Parathyroid adenoma (tissue), 2 donors: ENCODE results near the gene PAX6.

Experiments used
- H2AFZ ChIP-seq: fragments of 300-600 bp; sonication (generic); one replicate; pipeline ENCODE4 v1.7.0; 2017; ENCODE audit warnings: antibody characterized with exemption, mild to moderate bottlenecking
- H3K27ac ChIP-seq: fragments of 300-600 bp; sonication (generic); one replicate; pipeline ENCODE4 v1.7.0; 2017
- H3K27me3 ChIP-seq: fragments of 300-600 bp; sonication (generic); one replicate; pipeline ENCODE4 v1.7.0; 2017; ENCODE audit warnings: low read length; ENCODE audit not compliant: control insufficient read depth, insufficient read depth
- H3K36me3 ChIP-seq: fragments of 300-600 bp; sonication (generic); one replicate; pipeline ENCODE4 v1.7.0; 2017; ENCODE audit warnings: low read length; ENCODE audit not compliant: control insufficient read depth, insufficient read depth
- H3K4me1 ChIP-seq: fragments of 300-600 bp; sonication (generic); one replicate; pipeline ENCODE4 v1.7.0; 2017; ENCODE audit warnings: control low read depth
- H3K4me2 ChIP-seq: fragments of 300-600 bp; sonication (generic); one replicate; pipeline ENCODE4 v1.7.0; 2017; ENCODE audit warnings: low read length
- H3K4me3 ChIP-seq: fragments of 300-600 bp; sonication (generic); one replicate; pipeline ENCODE4 v1.7.0; 2017; ENCODE audit warnings: low read depth, low read length
- H3K79me2 ChIP-seq: fragments of 300-600 bp; sonication (generic); one replicate; pipeline ENCODE4 v1.7.0; 2017; ENCODE audit warnings: control low read depth
- H3K9ac ChIP-seq: fragments of 300-600 bp; sonication (generic); one replicate; pipeline ENCODE4 v1.7.0; 2017; ENCODE audit warnings: mild to moderate bottlenecking
- H3K9me3 ChIP-seq: fragments of 300-600 bp; sonication (generic); one replicate; pipeline ENCODE4 v1.7.0; 2017; ENCODE audit warnings: low read length; ENCODE audit not compliant: control insufficient read depth
- TF ChIP-seq, protein P1 (sequence below): fragments of 300-600 bp; sonication (generic); IDR thresholded peaks from one replicate; pipeline ENCODE4 v1.7.0; 2017; ENCODE audit warnings: antibody characterized with exemption, mild to moderate bottlenecking
- donor health status: primary hyperparathyroidism.

PAX6 gene

DNA sequence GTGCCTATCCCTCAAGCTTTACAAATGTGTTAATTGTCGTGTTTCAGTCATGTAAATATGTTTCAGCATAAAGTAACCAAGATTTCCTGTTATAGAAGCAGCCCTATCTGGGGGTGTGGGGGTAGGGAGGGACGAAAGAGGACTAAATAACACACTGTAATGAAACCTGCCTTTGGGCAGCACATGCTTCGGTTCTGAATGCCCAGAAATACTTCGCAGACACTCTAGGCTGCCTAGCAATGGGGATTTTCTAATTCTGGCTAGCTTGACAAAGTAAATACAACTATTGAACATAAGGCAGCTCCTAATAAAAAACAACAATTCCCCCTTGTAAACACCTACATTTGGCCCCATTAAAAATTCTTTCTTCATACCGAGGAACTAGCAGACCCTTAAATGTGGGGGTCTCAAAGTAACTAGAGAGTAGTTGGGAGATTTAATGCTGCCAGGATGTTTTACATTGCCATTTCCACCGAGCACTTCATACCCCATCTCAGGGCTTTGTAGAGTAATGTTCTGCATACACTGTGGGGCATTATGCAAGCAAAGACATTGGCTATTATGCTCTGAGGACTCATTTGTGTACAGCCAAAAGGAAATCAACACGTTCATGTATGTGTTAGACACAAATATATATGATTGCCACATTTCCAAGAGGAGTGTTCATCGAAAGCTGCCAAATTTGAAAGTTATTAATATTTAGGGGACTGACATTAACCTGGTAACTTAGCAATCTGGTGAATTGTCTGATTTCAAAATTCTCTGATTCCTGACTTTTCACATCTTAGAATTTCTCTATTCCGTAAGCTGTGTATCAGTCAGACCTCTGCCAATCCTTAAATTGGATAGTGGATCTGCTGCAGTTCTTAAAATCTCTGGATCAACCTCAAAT, 42.1 kb downstream of the PAX6 start:
- Histone ChIP-seq H3K4me1 (no peaks in the 10 kb centered on the region), H3K27me3 (no peaks in the 10 kb centered on the region), H3K4me3 (no peak overlapping the region), H3K79me2 (no peaks in the 10 kb centered on the region), H2AFZ (no peak overlapping the region), H3K27ac (no peak overlapping the region), H3K9ac (no peak overlapping the region), H3K4me2 (no peak overlapping the region), H3K9me3 (no peaks in the 10 kb centered on the region), H3K36me3 (no peaks in the 10 kb centered on the region)
- TF ChIP-seq, protein P1, sequence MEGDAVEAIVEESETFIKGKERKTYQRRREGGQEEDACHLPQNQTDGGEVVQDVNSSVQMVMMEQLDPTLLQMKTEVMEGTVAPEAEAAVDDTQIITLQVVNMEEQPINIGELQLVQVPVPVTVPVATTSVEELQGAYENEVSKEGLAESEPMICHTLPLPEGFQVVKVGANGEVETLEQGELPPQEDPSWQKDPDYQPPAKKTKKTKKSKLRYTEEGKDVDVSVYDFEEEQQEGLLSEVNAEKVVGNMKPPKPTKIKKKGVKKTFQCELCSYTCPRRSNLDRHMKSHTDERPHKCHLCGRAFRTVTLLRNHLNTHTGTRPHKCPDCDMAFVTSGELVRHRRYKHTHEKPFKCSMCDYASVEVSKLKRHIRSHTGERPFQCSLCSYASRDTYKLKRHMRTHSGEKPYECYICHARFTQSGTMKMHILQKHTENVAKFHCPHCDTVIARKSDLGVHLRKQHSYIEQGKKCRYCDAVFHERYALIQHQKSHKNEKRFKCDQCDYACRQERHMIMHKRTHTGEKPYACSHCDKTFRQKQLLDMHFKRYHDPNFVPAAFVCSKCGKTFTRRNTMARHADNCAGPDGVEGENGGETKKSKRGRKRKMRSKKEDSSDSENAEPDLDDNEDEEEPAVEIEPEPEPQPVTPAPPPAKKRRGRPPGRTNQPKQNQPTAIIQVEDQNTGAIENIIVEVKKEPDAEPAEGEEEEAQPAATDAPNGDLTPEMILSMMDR, result no peak

DNA sequence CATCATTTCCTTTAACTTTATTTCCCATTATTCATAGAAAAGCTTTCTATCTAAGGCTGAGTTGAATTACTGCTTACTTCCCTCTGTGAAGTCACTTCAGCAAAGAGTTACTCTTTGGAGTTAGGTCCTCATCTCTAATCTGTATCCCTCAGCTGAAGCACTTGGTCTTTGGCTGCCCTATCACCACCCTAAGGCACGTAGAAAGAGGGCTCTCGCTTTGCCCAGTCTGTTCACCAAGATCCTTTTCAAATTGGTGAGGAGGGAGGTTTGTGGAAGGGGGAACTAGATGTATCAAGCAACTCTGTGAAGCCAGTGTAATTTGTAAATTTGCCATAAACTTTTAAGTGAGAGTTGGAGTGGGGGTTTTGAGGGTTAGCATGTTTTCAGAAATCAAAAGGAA, 43.4 kb downstream of the PAX6 start:
- H3K4me2 ChIP-seq, result no peak overlapping the region
- TF ChIP-seq, protein P1, result no peak
- H3K36me3 ChIP-seq, result no peaks in the 10 kb centered on the region
- H3K9me3 ChIP-seq, result no peaks in the 10 kb centered on the region
- H3K4me3 ChIP-seq, result no peak overlapping the region
- no peaks in the 10 kb centered on the region for H3K4me1 ChIP-seq
- no peaks in the 10 kb centered on the region for H3K27me3 ChIP-seq
- H2AFZ ChIP-seq, result no peak overlapping the region
- H3K27ac ChIP-seq, result no peak overlapping the region
- H3K79me2 ChIP-seq, result no peaks in the 10 kb centered on the region
- H3K9ac ChIP-seq, result no peak overlapping the region

DNA sequence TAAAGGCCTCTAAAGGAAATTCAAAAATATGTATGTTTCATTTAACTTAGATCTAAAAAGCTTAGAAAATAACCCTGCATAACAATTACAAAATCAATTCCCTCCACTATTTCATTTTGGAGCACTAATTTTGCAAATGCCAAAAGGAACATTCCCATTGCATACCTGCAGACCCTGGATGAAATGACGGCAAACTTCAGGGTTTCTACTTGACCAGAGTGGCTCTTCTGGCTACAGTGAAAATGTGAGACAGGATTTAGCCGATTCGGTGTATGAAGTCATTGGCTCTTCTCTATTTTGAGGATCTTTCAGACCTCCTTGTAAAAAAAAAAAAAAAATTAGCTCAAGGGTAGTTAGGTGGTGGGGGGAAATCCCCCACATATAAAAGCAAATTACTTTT, 44.1 kb downstream of the PAX6 start:
- TF ChIP-seq, protein P1, result no peak
- Histone ChIP-seq H3K4me3 (no peak overlapping the region), H3K9ac (no peak overlapping the region), H2AFZ (no peak overlapping the region), H3K4me2 (no peak overlapping the region), H3K36me3 (no peaks in the 10 kb centered on the region), H3K27ac (no peak overlapping the region), H3K27me3 (no peaks in the 10 kb centered on the region), H3K4me1 (no peaks in the 10 kb centered on the region), H3K79me2 (no peaks in the 10 kb centered on the region), H3K9me3 (no peaks in the 10 kb centered on the region)

DNA sequence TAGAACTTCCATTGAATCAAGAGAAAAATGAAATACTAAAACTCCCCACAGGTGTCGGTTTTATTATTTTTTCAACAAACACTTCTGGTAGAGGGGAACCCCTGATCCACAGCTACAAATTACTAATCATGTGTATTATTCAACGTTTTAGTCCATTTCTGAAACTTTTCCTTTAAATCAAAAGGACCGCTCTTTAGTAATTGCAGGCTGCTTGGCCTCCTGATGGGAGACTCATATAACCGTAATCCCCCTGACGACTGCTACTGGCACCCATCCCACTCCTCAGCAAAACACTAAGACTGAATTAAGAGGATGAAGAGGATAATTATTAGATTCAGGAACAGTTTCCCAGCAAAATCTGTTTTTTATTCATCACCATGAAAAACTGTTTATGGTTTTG, 46.4 kb downstream of the PAX6 start:
- H3K36me3 ChIP-seq, result no peaks in the 10 kb centered on the region

More for the DNA sequence above, 46.4 kb downstream of the PAX6 start:
- Histone ChIP-seq H3K9ac (no peak overlapping the region), H3K79me2 (no peaks in the 10 kb centered on the region), H3K9me3 (no peaks in the 10 kb centered on the region), H3K27me3 (no peaks in the 10 kb centered on the region), H3K4me3 (no peak overlapping the region), H3K4me2 (no peak overlapping the region), H3K27ac (no peak overlapping the region), H2AFZ (no peak overlapping the region), H3K4me1 (no peaks in the 10 kb centered on the region)
- TF ChIP-seq, protein P1, result no peak
